Fibroblast of lung (primary cell): ENCODE results near the gene TNIP1. TPM values are rescaled to one million over a fixed set of nuclear protein-coding genes. Genes with fewer than 3 reads are reported as not detected.

ENCODE experiments used
- DNase-seq, 2 donors: peaks; one replicate each; pipeline versions ENCODE4 v3.0.0 to v3.0.0-alpha.2; 2010; ENCODE audit warnings: low read depth in 2 of 2
- H2AFZ ChIP-seq: 2 replicates; pipeline ENCODE4 v1.5.1; 2012; ENCODE audit warnings: low read length, control low read depth, inconsistent platforms
- H3K27ac ChIP-seq: 2 replicates; pipeline ENCODE4 v1.5.1; 2011; ENCODE audit warnings: low read length, control low read depth; ENCODE audit not compliant: insufficient read depth
- H3K27me3 ChIP-seq: 2 replicates; pipeline ENCODE4 v1.5.1; 2011; ENCODE audit warnings: mild to moderate bottlenecking, low read length; ENCODE audit not compliant: control insufficient read depth, insufficient read depth
- H3K36me3 ChIP-seq: 2 replicates; pipeline ENCODE4 v1.5.1; 2011; ENCODE audit warnings: low read length; ENCODE audit not compliant: control insufficient read depth, insufficient read depth
- H3K4me1 ChIP-seq: 2 replicates; pipeline ENCODE4 v1.5.1; 2011; ENCODE audit warnings: low read length; ENCODE audit not compliant: control insufficient read depth, insufficient read depth; ENCODE audit errors: extremely low read depth
- H3K4me2 ChIP-seq: 2 replicates; pipeline ENCODE4 v1.5.1; 2011; ENCODE audit warnings: low read length, control low read depth; ENCODE audit not compliant: insufficient read depth; ENCODE audit errors: extremely low read depth
- H3K4me3 ChIP-seq, 4 experiments: fragments of 200-600 bp in 1 of 4; sonication (generic) in 1 of 4; replicated peaks in 1 of 4; 2 replicates each; pipeline ENCODE4 v1.5.1; 2011 to 2016; ENCODE audit warnings: low read length in 4 of 4, low read depth in 3 of 4, mild to moderate bottlenecking in 3 of 4, control low read depth in 2 of 4, inconsistent platforms in 1 of 4, mixed read lengths in 1 of 4; ENCODE audit not compliant: insufficient read depth in 1 of 4; ENCODE audit errors: control extremely low read depth in 1 of 4
- H3K79me2 ChIP-seq: 2 replicates; pipeline ENCODE4 v1.5.1; 2012; ENCODE audit warnings: mild to moderate bottlenecking, low read length, inconsistent platforms; ENCODE audit not compliant: control insufficient read depth, insufficient read depth
- H3K9ac ChIP-seq: 2 replicates; pipeline ENCODE4 v1.5.1; 2011; ENCODE audit warnings: mild to moderate bottlenecking, low read length, control low read depth; ENCODE audit not compliant: insufficient read depth
- H3K9me3 ChIP-seq: 2 replicates; pipeline ENCODE4 v1.5.1; 2012; ENCODE audit warnings: low read depth, low read length; ENCODE audit not compliant: control insufficient read depth, insufficient read depth
- H4K20me1 ChIP-seq: 2 replicates; pipeline ENCODE4 v1.5.1; 2011; ENCODE audit warnings: low read length; ENCODE audit not compliant: control insufficient read depth, insufficient read depth; ENCODE audit errors: extremely low read depth
- CTCF ChIP-seq, 2 donors: IDR thresholded peaks in 1 of 2; conservative IDR thresholded peaks in 1 of 2; 1 replicate in 1 of 2; 2 replicates in 1 of 2; pipeline ENCODE4 v1.5.1; 2011 to 2012; ENCODE audit warnings: low read length in 2 of 2, control low read depth in 1 of 2, inconsistent platforms in 1 of 2, low read depth in 1 of 2, mild to moderate bottlenecking in 1 of 2
- EZH2 ChIP-seq: IDR thresholded peaks from 2 replicates; pipeline ENCODE4 v1.5.1; 2012; ENCODE audit warnings: low read length, control low read depth, mild to moderate bottlenecking; ENCODE audit errors: missing control alignments
- polyA plus RNA-seq, 2 donors: library from polyadenylated mRNA; depleted of rRNA in 1 of 2; stranded (reverse) in 1 of 2; unstranded in 1 of 2; fragments of >200 nt; gene quantifications; 2 replicates each; pipeline ENCODE4 v1.2.1, GENCODE V29; 2011 to 2012; ENCODE audit warnings: missing spikeins in 1 of 2
- total RNA-seq: library from RNA; depleted of rRNA; stranded (reverse); fragments of >200 nt; gene quantifications from 2 replicates; pipeline ENCODE4 v1.2.1, GENCODE V29; 2014

Gene TNIP1
- total and polyA plus RNA-seq, 2 donors (not counting 1 experiment from before 2014, with no cell fraction given): 47.2 to 59.1 TPM

GRCh38 chr5:150993826-150994412 is 86.9 kb downstream of the TNIP1 start:
- TF ChIP-seq CTCF (conservative IDR thresholded peaks at IDR 0.05 in 1 of 2, IDR thresholded peaks at IDR 0.05 in 1 of 2; ENCODE audit: low read depth in 1 of 2, low read length in 2 of 2): no peak
- no peak overlapping the region for H3K9ac ChIP-seq
- no peak overlapping the region for H2AFZ ChIP-seq
- H3K4me2 ChIP-seq: no peak overlapping the region
- H3K27me3 ChIP-seq: no peaks in the 10 kb centered on the region
- no peaks in the 10 kb centered on the region for H3K36me3 ChIP-seq
- no peak for DNase-seq
- no peaks in the 10 kb centered on the region for H3K9me3 ChIP-seq
- no peaks in the 10 kb centered on the region for H4K20me1 ChIP-seq
- H3K79me2 ChIP-seq: no peaks in the 10 kb centered on the region
- H3K4me3 ChIP-seq: no peak overlapping the region
- no peaks in the 10 kb centered on the region for H3K4me1 ChIP-seq
- H3K27ac ChIP-seq: no peak overlapping the region

GRCh38 chr5:150993422-150993821 is 87.4 kb downstream of the TNIP1 start:
- Histone ChIP-seq H3K4me3 (no peak overlapping the region), H4K20me1 (no peaks in the 10 kb centered on the region), H3K79me2 (no peaks in the 10 kb centered on the region), H3K9ac (no peak overlapping the region), H2AFZ (no peak overlapping the region), H3K9me3 (no peaks in the 10 kb centered on the region), H3K27me3 (no peaks in the 10 kb centered on the region), H3K27ac (no peak overlapping the region), H3K4me2 (no peak overlapping the region), H3K4me1 (no peaks in the 10 kb centered on the region), H3K36me3 (no peaks in the 10 kb centered on the region)
- no peak for TF ChIP-seq EZH2
- no peak for TF ChIP-seq CTCF (conservative IDR thresholded peaks at IDR 0.05 in 1 of 2, IDR thresholded peaks at IDR 0.05 in 1 of 2; ENCODE audit: low read depth in 1 of 2, low read length in 2 of 2)
- no peak for DNase-seq

- Histone ChIP-seq H3K9ac (no peak overlapping the region), H3K4me1 (no peaks in the 10 kb centered on the region)
Observed at GRCh38 chr5:150992705-150993104, 88.1 kb downstream of the TNIP1 start.

More at GRCh38 chr5:150992705-150993104, 88.1 kb downstream of the TNIP1 start:
- H3K27ac ChIP-seq: no peak overlapping the region
- no peaks in the 10 kb centered on the region for H3K79me2 ChIP-seq
- no peak overlapping the region for H3K4me2 ChIP-seq
- no peaks in the 10 kb centered on the region for H4K20me1 ChIP-seq
- no peaks in the 10 kb centered on the region for H3K36me3 ChIP-seq
- no peak for DNase-seq
- H3K4me3 ChIP-seq: no peak overlapping the region
- H2AFZ ChIP-seq: no peak overlapping the region
- H3K27me3 ChIP-seq: no peaks in the 10 kb centered on the region
- H3K9me3 ChIP-seq: no peaks in the 10 kb centered on the region
- no peak for TF ChIP-seq EZH2
- no peak for TF ChIP-seq CTCF (conservative IDR thresholded peaks at IDR 0.05 in 1 of 2, IDR thresholded peaks at IDR 0.05 in 1 of 2; ENCODE audit: low read depth in 1 of 2, low read length in 2 of 2)
